ENCODE measurements around the gene ZFAND2B. TPM values are rescaled to one million over a fixed set of nuclear protein-coding genes. Genes with fewer than 3 reads are reported as not detected.

ZFAND2B gene
- total RNA-seq, 1 donor from 2014 or later, result 25.2 TPM

- no peak for DNase-seq (ENCODE audit: low read depth in 2 of 2)
Observed at GRCh38 chr2:219204425-219205164, 2.0 kb upstream of the ZFAND2B start.

GRCh38 chr2:219205165-219205538 lies 1.4 kb upstream of the ZFAND2B start:
- DNase-seq (ENCODE audit: low read depth in 2 of 2), result no peak

GRCh38 chr2:219205981-219206327 lies 628 bp upstream of the ZFAND2B start:
- DNase-seq (ENCODE audit: low read depth in 2 of 2), result no peak

- DNase-seq (ENCODE audit: low read depth in 2 of 2), result peak in 1 of 2 donors; percentile 17
Observed at GRCh38 chr2:219207134-219207883, 727 bp downstream of the ZFAND2B start.

- DNase-seq (ENCODE audit: low read depth in 2 of 2), result peak; percentile 40 to 47
Observed at GRCh38 chr2:219207884-219208740, 1.5 kb downstream of the ZFAND2B start.

GRCh38 chr2:219209236-219210195 lies 2.9 kb downstream of the ZFAND2B start:
- no peak for DNase-seq (ENCODE audit: low read depth in 2 of 2)

GRCh38 chr2:219210196-219210885 lies 3.8 kb downstream of the ZFAND2B start:
- no peak for DNase-seq (ENCODE audit: low read depth in 2 of 2)

- no peak for DNase-seq (ENCODE audit: low read depth in 2 of 2)
Observed at GRCh38 chr2:219210886-219211362, 4.3 kb downstream of the ZFAND2B start.

- DNase-seq (ENCODE audit: low read depth in 2 of 2), result no peak
Observed at GRCh38 chr2:219213026-219213415, 6.4 kb downstream of the ZFAND2B start.

GRCh38 chr2:219213486-219214071 lies 7.0 kb downstream of the ZFAND2B start:
- no peak for DNase-seq (ENCODE audit: low read depth in 2 of 2)

- DNase-seq (ENCODE audit: low read depth in 2 of 2), result no peak
Observed at GRCh38 chr2:219214141-219214540, 7.6 kb downstream of the ZFAND2B start.

- DNase-seq (ENCODE audit: low read depth in 2 of 2), result no peak
Observed at GRCh38 chr2:219214786-219215185, 8.2 kb downstream of the ZFAND2B start.

- no peak for DNase-seq (ENCODE audit: low read depth in 2 of 2)
Observed at GRCh38 chr2:219215871-219216534, 9.4 kb downstream of the ZFAND2B start.

GRCh38 chr2:219216535-219216915 lies 9.9 kb downstream of the ZFAND2B start:
- DNase-seq (ENCODE audit: low read depth in 2 of 2), result no peak

GRCh38 chr2:219218217-219218731 lies 11.7 kb downstream of the ZFAND2B start:
- peak; percentile 70 to 79 for DNase-seq (ENCODE audit: low read depth in 2 of 2)

GRCh38 chr2:219218732-219219701 lies 12.4 kb downstream of the ZFAND2B start, which contains the start of gene ABCB6:
Gene ABCB6 (minus strand): TSS chr2:219218958. CDS start chr2:219218673, 285 bp downstream.
- peak; percentile 89 to 96 for DNase-seq (ENCODE audit: low read depth in 2 of 2)

GRCh38 chr2:219219784-219220532 lies 13.4 kb downstream of the ZFAND2B start:
- no peak for DNase-seq (ENCODE audit: low read depth in 2 of 2)

Measured in lung microvascular endothelial cell (primary cell).